IgD-negative memory B cell (primary cell): ENCODE results near the gene MYCBPAP. TPM values are rescaled to one million over a fixed set of nuclear protein-coding genes. Genes with fewer than 3 reads are reported as not detected.
A peak's percentile ranks its signal among the peaks of the same experiment; 100 is the strongest.

ENCODE experiments used
- H3K27ac Mint-ChIP-seq, 3 donors: one replicate each; pipeline ENCODE4 v1.8.0; 2020 to 2022; ENCODE audit warnings: mild to moderate bottlenecking in 3 of 3, mixed read lengths in 3 of 3, moderate library complexity in 1 of 3
- H3K27me3 Mint-ChIP-seq: one replicate; pipeline ENCODE4 v1.8.0; 2021; ENCODE audit warnings: mixed read lengths
- H3K36me3 Mint-ChIP-seq: one replicate; pipeline ENCODE4 v1.8.0; 2020; ENCODE audit warnings: mild to moderate bottlenecking, mixed read lengths
- H3K4me1 Mint-ChIP-seq, 3 donors: one replicate each; pipeline ENCODE4 v1.8.0; 2020 to 2022; ENCODE audit warnings: mixed read lengths in 3 of 3, mild to moderate bottlenecking in 1 of 3
- H3K4me3 Mint-ChIP-seq, 4 donors: one replicate each; pipeline ENCODE4 v1.8.0; 2020 to 2022; ENCODE audit warnings: mild to moderate bottlenecking in 4 of 4, mixed read lengths in 4 of 4, moderate library complexity in 3 of 4
- H3K9me3 Mint-ChIP-seq, 3 donors: one replicate each; pipeline ENCODE4 v1.8.0; 2020 to 2021; ENCODE audit warnings: mixed read lengths in 3 of 3, mild to moderate bottlenecking in 1 of 3
- polyA plus RNA-seq: library from polyadenylated mRNA; unstranded; fragments of 300-500 nt; fragmentation: Illumina TruSeq; gene quantifications from one replicate; pipeline ENCODE4 v1.2.3, GENCODE V29; 2021

Gene MYCBPAP
- polyA plus RNA-seq, 1 donor from 2014 or later = 1.3 TPM

- Mint-ChIP-seq H3K27me3 (no peaks in the 10 kb centered on the region), H3K9me3 (no peaks in the 10 kb centered on the region), H3K4me3 (no peak overlapping the region), H3K36me3 (peaks cover 5% of the 10 kb centered on the region), H3K27ac (no peak overlapping the region), H3K4me1 (peaks cover 0 to 2% (median 0%) of the 10 kb centered on the region in 3 donors)
These were observed 14.5 kb upstream of the MYCBPAP start for GRCh38 chr17:50493744-50494143.

- Mint-ChIP-seq H3K36me3 (peaks cover 4% of the 10 kb centered on the region), H3K27ac (no peak overlapping the region), H3K4me3 (no peak overlapping the region), H3K9me3 (no peaks in the 10 kb centered on the region), H3K27me3 (no peaks in the 10 kb centered on the region), H3K4me1 (peaks cover 0 to 2% (median 0%) of the 10 kb centered on the region in 3 donors)
These were observed 12.9 kb upstream of the MYCBPAP start for GRCh38 chr17:50495217-50495823.

GRCh38 chr17:50495918-50496317 lies 12.3 kb upstream of the MYCBPAP start:
- no peak overlapping the region for H3K4me3 Mint-ChIP-seq
- H3K9me3 Mint-ChIP-seq = no peaks in the 10 kb centered on the region
- no peak overlapping the region for H3K27ac Mint-ChIP-seq
- peaks cover 0 to 2% (median 0%) of the 10 kb centered on the region in 3 donors for H3K4me1 Mint-ChIP-seq
- H3K27me3 Mint-ChIP-seq = no peaks in the 10 kb centered on the region
- peaks cover 4% of the 10 kb centered on the region for H3K36me3 Mint-ChIP-seq

GRCh38 chr17:50498021-50498874 lies 10.0 kb upstream of the MYCBPAP start:
- no peaks in the 10 kb centered on the region for H3K36me3 Mint-ChIP-seq
- H3K27me3 Mint-ChIP-seq = no peaks in the 10 kb centered on the region
- peaks cover 0 to 2% (median 0%) of the 10 kb centered on the region in 3 donors for H3K4me1 Mint-ChIP-seq
- H3K9me3 Mint-ChIP-seq = no peaks in the 10 kb centered on the region
- no peak overlapping the region for H3K4me3 Mint-ChIP-seq
- no peak overlapping the region for H3K27ac Mint-ChIP-seq

- H3K27me3 Mint-ChIP-seq = peaks cover 2% of the 10 kb centered on the region
- no peaks in the 10 kb centered on the region for H3K9me3 Mint-ChIP-seq
- H3K4me3 Mint-ChIP-seq = no peak overlapping the region
- H3K36me3 Mint-ChIP-seq = no peaks in the 10 kb centered on the region
- no peak overlapping the region for H3K27ac Mint-ChIP-seq
- H3K4me1 Mint-ChIP-seq = no peaks in the 10 kb centered on the region
These were observed 9.0 kb upstream of the MYCBPAP start for GRCh38 chr17:50499270-50499669.

- no peak overlapping the region for H3K4me3 Mint-ChIP-seq
- H3K9me3 Mint-ChIP-seq = no peaks in the 10 kb centered on the region
- H3K36me3 Mint-ChIP-seq = no peaks in the 10 kb centered on the region
- H3K4me1 Mint-ChIP-seq = no peaks in the 10 kb centered on the region
- H3K27me3 Mint-ChIP-seq = peaks cover 2% of the 10 kb centered on the region
- H3K27ac Mint-ChIP-seq = no peak overlapping the region
These were observed 8.5 kb upstream of the MYCBPAP start for GRCh38 chr17:50499721-50500120.

- H3K9me3 Mint-ChIP-seq = no peaks in the 10 kb centered on the region
- H3K36me3 Mint-ChIP-seq = peaks cover 2% of the 10 kb centered on the region
- no peaks in the 10 kb centered on the region for H3K4me1 Mint-ChIP-seq
- H3K27me3 Mint-ChIP-seq = peaks cover 2% of the 10 kb centered on the region
- no peak overlapping the region for H3K4me3 Mint-ChIP-seq
- no peak overlapping the region for H3K27ac Mint-ChIP-seq
These were observed 7.2 kb upstream of the MYCBPAP start for GRCh38 chr17:50501054-50501453.

GRCh38 chr17:50502301-50502990 lies 5.8 kb upstream of the MYCBPAP start:
- peaks cover 2% of the 10 kb centered on the region for H3K27me3 Mint-ChIP-seq
- no peaks in the 10 kb centered on the region for H3K9me3 Mint-ChIP-seq
- no peaks in the 10 kb centered on the region for H3K4me1 Mint-ChIP-seq
- no peak overlapping the region for H3K27ac Mint-ChIP-seq
- H3K4me3 Mint-ChIP-seq = no peak overlapping the region
- peaks cover 2% of the 10 kb centered on the region for H3K36me3 Mint-ChIP-seq

- H3K27ac Mint-ChIP-seq = no peak overlapping the region
- peaks cover 8 to 13% (median 10%) of the 10 kb centered on the region in 3 donors for H3K4me1 Mint-ChIP-seq
- H3K27me3 Mint-ChIP-seq = peaks cover 6% of the 10 kb centered on the region
- peak overlapping the region in 2 of 4 donors; percentile 37 to 81 for H3K4me3 Mint-ChIP-seq
- no peaks in the 10 kb centered on the region for H3K9me3 Mint-ChIP-seq
- H3K36me3 Mint-ChIP-seq = peaks cover 2% of the 10 kb centered on the region
These were observed 2.6 kb upstream of the MYCBPAP start for GRCh38 chr17:50505591-50506130.

- H3K27ac Mint-ChIP-seq = peak overlapping the region in 1 of 3 donors; percentile 93
- H3K4me3 Mint-ChIP-seq = peak overlapping the region in 2 of 4 donors; percentile 34 to 81
- H3K27me3 Mint-ChIP-seq = peaks cover 6% of the 10 kb centered on the region
- H3K9me3 Mint-ChIP-seq = no peaks in the 10 kb centered on the region
- peaks cover 2% of the 10 kb centered on the region for H3K36me3 Mint-ChIP-seq
- H3K4me1 Mint-ChIP-seq = peaks cover 10 to 13% (median 11%) of the 10 kb centered on the region in 3 donors
These were observed 1.9 kb upstream of the MYCBPAP start for GRCh38 chr17:50506298-50506697.

GRCh38 chr17:50508573-50509460 lies 578 bp downstream of the MYCBPAP start:
- Mint-ChIP-seq H3K27me3 (peaks cover 13% of the 10 kb centered on the region), H3K36me3 (peaks cover 2% of the 10 kb centered on the region)

GRCh38 chr17:50511058-50511457 lies 2.8 kb downstream of the MYCBPAP start:
- Mint-ChIP-seq H3K4me3 (peak overlapping the region; percentile 37 to 84 (median 67)), H3K9me3 (no peaks in the 10 kb centered on the region), H3K27ac (peak overlapping the region in 1 of 3 donors; percentile 19), H3K4me1 (peaks cover 10 to 16% (median 15%) of the 10 kb centered on the region in 3 donors), H3K36me3 (no peaks in the 10 kb centered on the region), H3K27me3 (peaks cover 13% of the 10 kb centered on the region)

More at GRCh38 chr17:50508573-50509460, 578 bp downstream of the MYCBPAP start:
- H3K4me1 Mint-ChIP-seq = peaks cover 10 to 16% (median 15%) of the 10 kb centered on the region in 3 donors
- H3K4me3 Mint-ChIP-seq = peak overlapping the region; percentile 90 to 95 (median 94)
- H3K27ac Mint-ChIP-seq = peak overlapping the region; percentile 62 to 91 (median 71)
- no peaks in the 10 kb centered on the region for H3K9me3 Mint-ChIP-seq

- H3K4me3 Mint-ChIP-seq = no peak overlapping the region
- peaks cover 10% of the 10 kb centered on the region for H3K27me3 Mint-ChIP-seq
- no peaks in the 10 kb centered on the region for H3K36me3 Mint-ChIP-seq
- no peaks in the 10 kb centered on the region for H3K9me3 Mint-ChIP-seq
- no peak overlapping the region for H3K27ac Mint-ChIP-seq
- H3K4me1 Mint-ChIP-seq = peaks cover 9 to 17% (median 11%) of the 10 kb centered on the region in 3 donors
These were observed 5.3 kb downstream of the MYCBPAP start for GRCh38 chr17:50513495-50513894.

GRCh38 chr17:50514388-50514787 lies 6.1 kb downstream of the MYCBPAP start:
- Mint-ChIP-seq H3K4me1 (peaks cover 6 to 13% (median 6%) of the 10 kb centered on the region in 3 donors), H3K9me3 (no peaks in the 10 kb centered on the region), H3K4me3 (no peak overlapping the region), H3K27me3 (peaks cover 9% of the 10 kb centered on the region), H3K36me3 (no peaks in the 10 kb centered on the region), H3K27ac (no peak overlapping the region)
